ENCODE data around the gene TRAT1. TPM values are rescaled to one million over a fixed set of nuclear protein-coding genes. Genes with fewer than 3 reads are reported as not detected.
A peak's percentile ranks its signal among the peaks of the same experiment; 100 is the strongest.

TRAT1 gene
- total RNA-seq, 2 donors from 2014 or later, result 2.7 to 3.0 TPM

DNA sequence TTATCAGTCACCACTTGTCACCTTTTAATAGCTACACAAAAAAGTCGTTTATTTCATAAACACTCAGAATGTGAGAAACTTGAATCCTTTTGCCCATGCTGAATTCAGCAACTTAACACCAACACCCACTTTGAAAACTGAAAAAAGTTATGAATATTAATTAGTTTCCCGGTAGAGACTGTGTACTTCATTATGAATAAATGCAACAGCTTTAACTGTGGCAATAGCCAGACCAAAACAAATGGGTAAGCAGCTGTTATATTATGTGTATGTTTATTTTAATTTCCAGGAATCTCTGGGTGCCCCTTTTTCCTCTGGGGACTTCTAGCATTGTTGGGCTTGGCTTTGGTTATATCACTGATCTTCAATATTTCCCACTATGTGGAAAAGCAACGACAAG, 7.8 kb downstream of the TRAT1 start:
- Mint-ChIP-seq H3K27me3 (peaks cover 0 to 9% of the 10 kb centered on the region in 2 donors), H3K27ac (no peak overlapping the region), H3K9me3 (no peaks in the 10 kb centered on the region), H3K4me3 (no peak overlapping the region), H3K36me3 (no peaks in the 10 kb centered on the region), H3K4me1 (ENCODE audit: low read depth in 2 of 2) (peaks cover 7 to 9% of the 10 kb centered on the region in 2 donors)
- ATAC-seq (no peak), DNase-seq (ENCODE audit: low spot score) (no peak)

- Mint-ChIP-seq H3K4me3 (no peak overlapping the region), H3K36me3 (no peaks in the 10 kb centered on the region), H3K27ac (no peak overlapping the region), H3K4me1 (ENCODE audit: low read depth in 2 of 2) (peaks cover 7 to 9% of the 10 kb centered on the region in 2 donors), H3K27me3 (peaks cover 0 to 9% of the 10 kb centered on the region in 2 donors), H3K9me3 (no peaks in the 10 kb centered on the region)
- ATAC-seq (no peak), DNase-seq (ENCODE audit: low spot score) (no peak)
Measured at GRCh38 chr3:108830991-108831614, 8.5 kb downstream of the TRAT1 start.

- ATAC-seq, result no peak
- no peaks in the 10 kb centered on the region for H3K9me3 Mint-ChIP-seq
- H3K27ac Mint-ChIP-seq, result peak overlapping the region; percentile 41 to 59
- peak overlapping the region; percentile 11 for H3K4me3 Mint-ChIP-seq
- H3K4me1 Mint-ChIP-seq (ENCODE audit: low read depth in 2 of 2), result peaks cover 7 to 9% of the 10 kb centered on the region in 2 donors
- H3K27me3 Mint-ChIP-seq, result peaks cover 0 to 13% of the 10 kb centered on the region in 2 donors
- no peaks in the 10 kb centered on the region for H3K36me3 Mint-ChIP-seq
- no peak for DNase-seq (ENCODE audit: low spot score)
Measured at GRCh38 chr3:108833611-108834010, 11.0 kb downstream of the TRAT1 start.

DNA sequence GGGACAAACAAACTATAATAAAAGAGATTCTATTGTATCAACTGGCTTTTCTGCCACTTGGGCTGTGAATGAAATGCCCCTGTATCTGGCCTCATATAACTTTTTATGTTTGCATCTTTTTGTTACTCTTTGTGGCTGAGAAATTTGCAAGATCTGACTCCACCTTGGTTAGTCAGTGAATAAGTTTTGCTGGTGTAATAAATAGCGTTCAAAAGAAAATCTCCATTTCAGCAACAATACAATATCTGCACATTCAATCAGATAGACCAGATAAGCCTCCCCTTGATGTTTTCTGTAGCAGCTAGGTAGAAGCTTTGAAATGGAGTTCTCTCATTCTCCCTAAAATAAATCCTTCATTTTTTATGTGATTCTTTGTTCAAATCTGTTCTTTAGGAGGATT, 12.0 kb downstream of the TRAT1 start:
- Mint-ChIP-seq H3K36me3 (no peaks in the 10 kb centered on the region), H3K4me3 (peak overlapping the region; percentile 11), H3K9me3 (no peaks in the 10 kb centered on the region), H3K27ac (peak overlapping the region; percentile 41 to 59), H3K27me3 (peaks cover 0 to 13% of the 10 kb centered on the region in 2 donors), H3K4me1 (ENCODE audit: low read depth in 2 of 2) (peaks cover 7 to 9% of the 10 kb centered on the region in 2 donors)
- DNase-seq (ENCODE audit: low spot score) (no peak), ATAC-seq (peak in 1 of 2 donors; percentile 25)

DNA sequence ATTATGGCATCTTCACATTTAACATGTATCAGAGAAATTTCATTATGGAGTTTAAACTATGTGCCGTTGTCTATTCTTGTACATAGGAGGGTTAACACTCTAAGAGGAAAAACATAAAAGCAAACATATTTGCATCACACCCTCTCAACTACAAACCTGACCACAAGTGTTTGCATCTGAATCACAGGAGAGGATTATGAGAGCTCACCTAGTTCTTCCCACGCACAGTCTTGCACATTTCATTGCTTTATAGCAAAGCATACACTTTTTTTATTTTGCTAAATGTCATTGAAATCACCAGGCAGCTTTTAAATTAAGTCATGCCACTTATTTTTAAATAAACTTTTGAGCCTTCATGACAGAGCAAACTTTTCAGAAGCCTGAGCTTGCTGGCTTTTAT, 12.5 kb downstream of the TRAT1 start:
- no peaks in the 10 kb centered on the region for H3K36me3 Mint-ChIP-seq
- peaks cover 7 to 9% of the 10 kb centered on the region in 2 donors for H3K4me1 Mint-ChIP-seq (ENCODE audit: low read depth in 2 of 2)

DNA sequence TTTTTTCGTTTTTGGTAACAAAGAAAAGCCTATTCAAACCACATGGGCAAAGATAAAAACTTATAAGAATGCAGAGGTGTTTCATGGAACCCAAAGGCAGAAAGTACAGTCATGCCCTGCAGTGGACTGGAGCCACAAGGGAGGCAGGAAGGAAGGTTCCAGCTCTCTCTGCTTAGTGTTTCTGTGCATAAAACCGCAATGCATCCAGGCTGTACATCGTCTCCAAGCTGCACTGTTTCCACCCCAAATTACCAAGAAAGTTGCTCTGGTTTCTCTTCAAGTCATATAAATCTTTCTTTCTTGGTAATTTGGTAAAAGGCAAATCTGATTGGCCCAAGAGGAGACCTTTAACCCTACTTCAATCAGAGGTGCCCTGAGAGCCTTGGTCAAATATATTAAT, 15.8 kb downstream of the TRAT1 start:
- H3K4me3 Mint-ChIP-seq, result no peak overlapping the region
- H3K36me3 Mint-ChIP-seq, result no peaks in the 10 kb centered on the region
- ATAC-seq (peak in 1 of 2 donors; percentile 67), DNase-seq (ENCODE audit: low spot score) (no peak)
- peaks cover 7 to 9% of the 10 kb centered on the region in 2 donors for H3K4me1 Mint-ChIP-seq (ENCODE audit: low read depth in 2 of 2)
- H3K9me3 Mint-ChIP-seq, result no peaks in the 10 kb centered on the region
- peak overlapping the region; percentile 12 to 74 for H3K27ac Mint-ChIP-seq
- H3K27me3 Mint-ChIP-seq, result peaks cover 0 to 22% of the 10 kb centered on the region in 2 donors

More for the DNA sequence above, 12.5 kb downstream of the TRAT1 start:
- Mint-ChIP-seq H3K27me3 (peaks cover 0 to 13% of the 10 kb centered on the region in 2 donors), H3K9me3 (no peaks in the 10 kb centered on the region), H3K27ac (peak overlapping the region; percentile 41 to 59), H3K4me3 (no peak overlapping the region)
- DNase-seq (ENCODE audit: low spot score) (no peak), ATAC-seq (peak; percentile 53 to 80)

DNA sequence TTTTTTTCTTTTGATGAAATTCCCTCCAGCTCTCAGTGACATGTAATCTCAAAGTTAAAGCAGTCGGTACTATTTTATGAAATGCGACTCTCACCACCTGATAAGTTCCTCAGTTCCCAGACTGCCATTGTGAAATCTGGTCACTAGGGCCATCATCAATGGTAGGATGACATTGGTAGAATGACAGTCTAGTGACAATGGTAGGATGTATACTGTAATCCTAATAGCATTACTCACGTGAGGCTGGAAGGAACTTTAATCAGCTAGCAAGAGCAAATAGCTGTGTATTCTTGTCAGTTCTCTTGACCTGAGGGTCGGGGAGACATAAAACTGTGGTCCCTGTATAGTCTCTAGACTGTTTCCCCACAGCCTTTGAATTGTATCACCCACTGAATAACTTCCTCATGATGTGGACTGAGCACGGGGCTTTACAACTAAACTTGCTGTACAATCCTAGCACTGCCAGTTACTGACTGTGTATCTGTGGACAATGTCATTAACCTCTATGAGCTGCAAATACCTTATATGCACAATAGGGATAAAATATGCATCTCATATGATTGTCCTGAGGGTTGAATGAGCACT, 23.2 kb downstream of the TRAT1 start:
- DNase-seq (ENCODE audit: low spot score), result no peak
- Mint-ChIP-seq H3K36me3 (no peaks in the 10 kb centered on the region), H3K4me3 (no peak overlapping the region), H3K27ac (no peak overlapping the region), H3K4me1 (ENCODE audit: low read depth in 2 of 2) (no peaks in the 10 kb centered on the region), H3K9me3 (no peaks in the 10 kb centered on the region), H3K27me3 (peaks cover 0 to 11% of the 10 kb centered on the region in 2 donors)
- ATAC-seq, result no peak

- no peaks in the 10 kb centered on the region for H3K4me1 Mint-ChIP-seq (ENCODE audit: low read depth in 2 of 2)
Measured at GRCh38 chr3:108847187-108847586, 24.6 kb downstream of the TRAT1 start.

DNA sequence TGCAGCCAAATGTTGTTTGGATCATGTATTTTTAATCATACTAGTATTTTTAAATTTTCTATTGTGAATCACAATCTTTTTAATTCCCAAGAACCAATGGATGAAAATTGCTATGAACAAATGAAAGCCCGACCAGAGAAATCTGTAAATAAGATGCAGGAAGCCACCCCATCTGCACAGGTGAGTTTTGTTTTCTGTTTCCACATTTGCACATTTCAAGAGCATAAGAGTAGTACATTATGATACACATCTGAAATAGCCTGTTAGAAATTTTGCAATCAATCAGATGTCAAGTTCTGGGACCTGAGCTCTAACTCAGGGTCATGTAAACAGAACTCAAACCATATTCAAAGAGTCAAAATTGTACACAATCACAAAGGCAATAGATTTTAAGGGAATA, 26.5 kb downstream of the TRAT1 start:
- Mint-ChIP-seq H3K4me1 (ENCODE audit: low read depth in 2 of 2) (no peaks in the 10 kb centered on the region), H3K36me3 (no peaks in the 10 kb centered on the region), H3K27ac (no peak overlapping the region), H3K4me3 (no peak overlapping the region), H3K9me3 (no peaks in the 10 kb centered on the region), H3K27me3 (no peaks in the 10 kb centered on the region)
- no peak for DNase-seq (ENCODE audit: low spot score)
- ATAC-seq, result no peak

More at GRCh38 chr3:108847187-108847586, 24.6 kb downstream of the TRAT1 start:
- DNase-seq (ENCODE audit: low spot score) (no peak), ATAC-seq (no peak)
- Mint-ChIP-seq H3K36me3 (no peaks in the 10 kb centered on the region), H3K9me3 (no peaks in the 10 kb centered on the region), H3K27ac (no peak overlapping the region), H3K27me3 (peaks cover 0 to 7% of the 10 kb centered on the region in 2 donors), H3K4me3 (no peak overlapping the region)

GRCh38 chr3:108861401-108861800, 38.8 kb downstream of the TRAT1 start:
- H3K4me3 Mint-ChIP-seq, result no peak overlapping the region
- ATAC-seq (no peak), DNase-seq (ENCODE audit: low spot score) (no peak)
- H3K27ac Mint-ChIP-seq, result no peak overlapping the region
- peaks cover 6 to 10% of the 10 kb centered on the region in 2 donors for H3K4me1 Mint-ChIP-seq (ENCODE audit: low read depth in 2 of 2)
- no peaks in the 10 kb centered on the region for H3K36me3 Mint-ChIP-seq
- no peaks in the 10 kb centered on the region for H3K9me3 Mint-ChIP-seq
- H3K27me3 Mint-ChIP-seq, result no peaks in the 10 kb centered on the region

DNA sequence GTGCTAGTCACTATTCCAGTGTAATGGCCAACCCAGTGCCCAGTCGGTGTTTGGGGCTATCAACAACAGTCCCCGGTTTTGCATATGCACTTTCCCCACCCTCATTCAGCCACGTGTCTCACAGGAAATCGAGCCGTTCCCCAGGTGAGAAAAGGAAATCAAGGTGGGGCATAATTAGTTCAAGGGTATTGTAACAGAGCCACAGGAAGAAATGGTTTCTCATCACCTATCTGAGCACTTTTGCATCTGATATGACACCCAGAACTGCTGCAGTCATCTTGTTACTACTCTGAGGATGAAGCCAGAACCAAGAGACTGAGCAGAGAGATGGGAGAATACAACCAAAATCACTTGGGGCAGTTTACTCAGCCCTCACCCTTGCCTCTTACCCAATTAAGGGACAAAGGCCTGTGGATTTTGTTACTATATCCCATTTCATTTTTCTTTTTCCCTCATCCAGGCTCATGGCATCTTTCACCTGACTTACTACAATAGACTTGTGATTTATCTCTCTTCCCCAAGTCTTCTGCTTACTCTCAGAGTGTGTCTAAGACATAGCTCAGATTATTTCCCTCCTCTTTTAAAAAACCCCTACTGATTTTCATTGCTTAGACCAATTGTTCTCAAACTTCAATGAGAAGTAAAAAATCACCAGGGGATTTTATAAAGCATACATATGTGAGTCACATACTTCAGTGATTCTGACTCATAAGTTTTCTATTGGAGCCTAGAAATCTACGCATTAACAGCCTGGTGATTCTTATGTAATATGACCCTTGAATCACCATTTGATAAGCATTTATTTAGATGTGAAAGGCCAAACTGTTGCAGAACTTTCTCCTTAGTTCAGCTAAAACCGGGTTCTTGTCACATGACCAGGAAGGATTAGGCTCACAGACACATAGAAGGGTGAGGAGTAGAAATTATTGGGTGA, 40.5 kb downstream of the TRAT1 start:
- DNase-seq (ENCODE audit: low spot score), result no peak
- Mint-ChIP-seq H3K36me3 (no peaks in the 10 kb centered on the region), H3K27me3 (no peaks in the 10 kb centered on the region), H3K9me3 (no peaks in the 10 kb centered on the region), H3K27ac (peak overlapping the region; percentile 65 to 67), H3K4me3 (peak overlapping the region; percentile 51), H3K4me1 (ENCODE audit: low read depth in 2 of 2) (peaks cover 6 to 10% of the 10 kb centered on the region in 2 donors)
- peak; percentile 36 to 52 for ATAC-seq

GRCh38 chr3:108863799-108864135, 41.2 kb downstream of the TRAT1 start:
- H3K4me1 Mint-ChIP-seq (ENCODE audit: low read depth in 2 of 2), result peaks cover 6 to 10% of the 10 kb centered on the region in 2 donors
- no peak overlapping the region for H3K4me3 Mint-ChIP-seq
- no peak overlapping the region for H3K27ac Mint-ChIP-seq
- DNase-seq (ENCODE audit: low spot score), result no peak
- H3K9me3 Mint-ChIP-seq, result no peaks in the 10 kb centered on the region
- no peaks in the 10 kb centered on the region for H3K27me3 Mint-ChIP-seq
- ATAC-seq, result no peak
- no peaks in the 10 kb centered on the region for H3K36me3 Mint-ChIP-seq

DNA sequence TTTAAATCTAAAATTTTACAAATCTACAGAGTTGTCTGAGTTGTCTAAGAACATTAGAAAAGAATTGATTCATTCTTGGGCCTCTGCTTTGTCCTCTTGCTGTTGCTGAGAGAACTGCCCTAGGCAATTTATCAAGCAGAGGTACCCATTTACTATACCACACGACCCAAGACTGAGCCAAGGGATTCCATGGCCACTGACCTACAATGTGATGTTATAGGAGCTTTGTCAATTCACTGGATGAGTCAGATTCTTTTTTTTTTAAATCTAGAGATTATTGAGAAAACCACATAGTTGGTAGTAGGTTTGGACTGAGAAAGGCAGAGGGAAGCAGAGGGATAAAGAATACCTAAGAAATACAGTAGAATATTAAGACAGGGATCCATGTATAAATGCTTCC, 55.3 kb downstream of the TRAT1 start:
- Mint-ChIP-seq H3K4me1 (ENCODE audit: low read depth in 2 of 2) (no peaks in the 10 kb centered on the region), H3K27me3 (peaks cover 0 to 14% of the 10 kb centered on the region in 2 donors), H3K4me3 (no peak overlapping the region), H3K36me3 (no peaks in the 10 kb centered on the region), H3K27ac (no peak overlapping the region), H3K9me3 (peaks cover 2% of the 10 kb centered on the region)
- no peak for ATAC-seq
- no peak for DNase-seq (ENCODE audit: low spot score)

DNA sequence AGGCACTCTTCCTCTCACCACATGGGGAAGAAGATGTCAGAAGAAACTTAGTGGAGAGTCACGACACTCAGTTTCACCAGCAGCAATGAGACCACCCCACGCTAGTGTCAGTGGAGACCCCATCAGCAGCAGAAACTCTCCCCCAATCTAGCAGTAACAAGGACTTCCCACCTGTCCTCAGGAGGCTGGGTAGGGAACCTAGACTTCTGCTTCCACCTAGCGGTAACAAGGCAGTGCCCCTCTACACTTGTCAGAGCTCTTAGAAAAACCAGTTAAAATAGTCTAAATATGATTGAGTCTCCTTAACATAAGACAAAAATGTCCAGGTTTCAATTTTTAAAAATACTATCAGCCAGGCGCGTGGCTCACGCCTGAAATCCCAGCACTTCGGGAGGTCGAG, 57.3 kb downstream of the TRAT1 start:
- no peak overlapping the region for H3K4me3 Mint-ChIP-seq
- no peaks in the 10 kb centered on the region for H3K4me1 Mint-ChIP-seq (ENCODE audit: low read depth in 2 of 2)
- no peaks in the 10 kb centered on the region for H3K36me3 Mint-ChIP-seq
- peaks cover 1% of the 10 kb centered on the region for H3K9me3 Mint-ChIP-seq
- H3K27ac Mint-ChIP-seq, result no peak overlapping the region
- H3K27me3 Mint-ChIP-seq, result peaks cover 0 to 13% of the 10 kb centered on the region in 2 donors
- DNase-seq (ENCODE audit: low spot score), result no peak
- ATAC-seq, result no peak
